Measurements from ENCODE around the gene OGFOD1. TPM values are rescaled to one million over a fixed set of nuclear protein-coding genes. Genes with fewer than 3 reads are reported as not detected.

OGFOD1 gene
- total and polyA plus RNA-seq, 2 of the 13 experiments (the other 11 are each of a cell fraction or from before 2014, with no cell fraction given) = 35.2 to 81.3 TPM

- TF ChIP-seq ZBTB40 (IDR thresholded peaks at IDR 0.05) (no peak), ZBTB40 (CRISPR knock-in tag; IDR thresholded peaks at IDR 0.05) (no peak; the same call in 1 of the 2 replicates), STAT6 (CRISPR knock-in tag; IDR thresholded peaks at IDR 0.05; ENCODE audit: borderline replicate concordance) (peak; percentile 83; the same call in 1 of the 2 replicates), THYN1 (CRISPR knock-in tag; IDR thresholded peaks at IDR 0.05; ENCODE audit: borderline replicate concordance, low read depth) (peak; percentile 84; the same call in 1 of the 2 replicates), MLLT10 (CRISPR knock-in tag; IDR thresholded peaks at IDR 0.05) (no peak), ZNF430 (CRISPR knock-in tag; IDR thresholded peaks at IDR 0.05) (peak; percentile 89), ELK4 (CRISPR knock-in tag; IDR thresholded peaks at IDR 0.05; ENCODE audit: borderline replicate concordance) (0 out of 2 replicates have a peak, but pooled peaks have one; percentile 61), SALL2 (CRISPR knock-in tag; IDR thresholded peaks at IDR 0.05) (peak; percentile 49; the same call in 1 of the 2 replicates), ZNF784 (CRISPR knock-in tag; IDR thresholded peaks at IDR 0.05; ENCODE audit: borderline replicate concordance) (0 out of 2 replicates have a peak, but pooled peaks have one; percentile 64), PITX1 (CRISPR knock-in tag; IDR thresholded peaks at IDR 0.05) (no peak; the same call in 1 of the 2 replicates), NR3C1 (CRISPR knock-in tag; IDR thresholded peaks at IDR 0.05) (no peak), SP1 (IDR thresholded peaks at IDR 0.05) (no peak), SP1 (CRISPR knock-in tag; IDR thresholded peaks at IDR 0.05) (0 out of 2 replicates have a peak, but pooled peaks have one; percentile 5), AHR (CRISPR knock-in tag; IDR thresholded peaks at IDR 0.05) (peak; percentile 72; the same call in 1 of the 2 replicates), ZNF772 (CRISPR knock-in tag; IDR thresholded peaks at IDR 0.05) (peak; percentile 84)
These were observed 68.3 kb downstream of the OGFOD1 start, which contains the start of gene BBS2 (continued) for GRCh38 chr16:56519459-56520250.

Data from HepG2 (cell line).